HL-60 (cell line): Measurements from ENCODE around the gene ABCA2.

ENCODE experiments used
- CTCF ChIP-seq: IDR thresholded peaks from one replicate; pipeline ENCODE4 v1.5.1; 2011; ENCODE audit warnings: low read length, control low read depth, inconsistent platforms; ENCODE audit not compliant: insufficient read depth
- GABPA ChIP-seq: IDR thresholded peaks from 2 replicates; pipeline ENCODE4 v1.6.1; 2012; ENCODE audit warnings: low read depth
- POLR2AphosphoS5 ChIP-seq: IDR thresholded peaks from 2 replicates; pipeline ENCODE4 v1.6.1; 2012; ENCODE audit warnings: low read depth
- SPI1 ChIP-seq: IDR thresholded peaks from 2 replicates; pipeline ENCODE4 v1.6.1; 2012; ENCODE audit warnings: low read depth, mild to moderate bottlenecking, borderline replicate concordance
- TF ChIP-seq, protein P1 (sequence below): IDR thresholded peaks from 2 replicates; pipeline ENCODE4 v1.6.1; 2012; ENCODE audit warnings: low read depth; ENCODE audit not compliant: insufficient replicate concordance

DNA sequence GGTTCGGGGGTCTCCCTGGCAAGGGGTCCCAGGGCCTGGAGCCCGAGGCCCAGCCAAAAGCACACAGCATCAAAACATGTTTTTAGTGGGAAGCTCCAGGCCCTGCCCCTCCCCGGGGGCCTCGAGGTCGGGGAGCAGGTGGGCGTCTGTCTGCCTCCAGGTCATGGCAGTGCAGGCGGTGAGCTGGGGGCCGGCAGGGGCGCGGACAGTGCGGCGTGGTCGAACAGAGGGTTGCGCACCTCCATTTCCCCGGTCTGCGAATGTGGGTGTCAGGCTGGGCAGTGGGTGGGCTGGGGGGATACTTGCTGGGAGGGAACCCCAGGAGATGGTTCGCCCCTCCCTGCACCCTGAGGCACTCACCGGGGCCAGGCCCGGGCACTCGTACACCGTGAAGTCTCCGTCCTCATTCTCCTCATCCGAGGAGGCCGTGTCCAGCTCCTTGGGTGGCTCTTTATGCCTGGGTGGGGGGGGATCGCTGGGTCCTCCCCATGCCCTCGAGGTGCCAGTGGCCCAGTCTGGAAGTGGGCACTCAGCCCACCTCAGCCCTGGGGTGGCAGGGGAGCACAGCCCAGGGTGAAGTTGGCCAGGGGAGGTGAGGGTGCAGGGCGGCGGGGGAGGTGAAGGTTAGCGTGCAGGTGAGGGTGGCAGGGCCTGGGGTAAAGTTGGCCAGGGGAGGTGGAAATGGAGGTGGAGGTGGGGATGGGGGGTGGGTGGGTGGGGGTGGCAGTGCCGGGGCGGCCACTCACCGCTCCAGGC is 11.8 kb upstream of the ABCA2 start:
- TF ChIP-seq CTCF (no peak), GABPA (no peak), POLR2AphosphoS5 (no peak; the same call in 1 of the 2 replicates), SPI1 (no peak)
- TF ChIP-seq, protein P1, sequence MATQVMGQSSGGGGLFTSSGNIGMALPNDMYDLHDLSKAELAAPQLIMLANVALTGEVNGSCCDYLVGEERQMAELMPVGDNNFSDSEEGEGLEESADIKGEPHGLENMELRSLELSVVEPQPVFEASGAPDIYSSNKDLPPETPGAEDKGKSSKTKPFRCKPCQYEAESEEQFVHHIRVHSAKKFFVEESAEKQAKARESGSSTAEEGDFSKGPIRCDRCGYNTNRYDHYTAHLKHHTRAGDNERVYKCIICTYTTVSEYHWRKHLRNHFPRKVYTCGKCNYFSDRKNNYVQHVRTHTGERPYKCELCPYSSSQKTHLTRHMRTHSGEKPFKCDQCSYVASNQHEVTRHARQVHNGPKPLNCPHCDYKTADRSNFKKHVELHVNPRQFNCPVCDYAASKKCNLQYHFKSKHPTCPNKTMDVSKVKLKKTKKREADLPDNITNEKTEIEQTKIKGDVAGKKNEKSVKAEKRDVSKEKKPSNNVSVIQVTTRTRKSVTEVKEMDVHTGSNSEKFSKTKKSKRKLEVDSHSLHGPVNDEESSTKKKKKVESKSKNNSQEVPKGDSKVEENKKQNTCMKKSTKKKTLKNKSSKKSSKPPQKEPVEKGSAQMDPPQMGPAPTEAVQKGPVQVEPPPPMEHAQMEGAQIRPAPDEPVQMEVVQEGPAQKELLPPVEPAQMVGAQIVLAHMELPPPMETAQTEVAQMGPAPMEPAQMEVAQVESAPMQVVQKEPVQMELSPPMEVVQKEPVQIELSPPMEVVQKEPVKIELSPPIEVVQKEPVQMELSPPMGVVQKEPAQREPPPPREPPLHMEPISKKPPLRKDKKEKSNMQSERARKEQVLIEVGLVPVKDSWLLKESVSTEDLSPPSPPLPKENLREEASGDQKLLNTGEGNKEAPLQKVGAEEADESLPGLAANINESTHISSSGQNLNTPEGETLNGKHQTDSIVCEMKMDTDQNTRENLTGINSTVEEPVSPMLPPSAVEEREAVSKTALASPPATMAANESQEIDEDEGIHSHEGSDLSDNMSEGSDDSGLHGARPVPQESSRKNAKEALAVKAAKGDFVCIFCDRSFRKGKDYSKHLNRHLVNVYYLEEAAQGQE = no peak
